Fibroblast of the aortic adventitia (primary cell): Measurements from ENCODE around the gene SLIT1. TPM values are rescaled to one million over a fixed set of nuclear protein-coding genes. Genes with fewer than 3 reads are reported as not detected.

ENCODE experiments used
- DNase-seq: peaks from one replicate; pipeline ENCODE4 v3.0.0-alpha.2; 2010; ENCODE audit warnings: low read depth
- H3K4me3 ChIP-seq: 2 replicates; pipeline ENCODE4 v1.5.1; 2011; ENCODE audit warnings: low read depth, mild to moderate bottlenecking, control low read depth, low read length, moderate library complexity
- total RNA-seq: library from RNA; depleted of rRNA; stranded (reverse); fragments of >200 nt; gene quantifications from 2 replicates; pipeline ENCODE4 v1.2.3, GENCODE V29; 2012; ENCODE audit warnings: low replicate concordance
- TF ChIP-seq, protein P1 (sequence below): IDR thresholded peaks from 2 replicates; pipeline ENCODE4 v1.5.1; 2011; ENCODE audit warnings: mild to moderate bottlenecking, low read length, control low read depth, inconsistent platforms; ENCODE audit not compliant: insufficient read depth

SLIT1 gene
- total RNA-seq, 1 donor = 0.09 TPM

DNA sequence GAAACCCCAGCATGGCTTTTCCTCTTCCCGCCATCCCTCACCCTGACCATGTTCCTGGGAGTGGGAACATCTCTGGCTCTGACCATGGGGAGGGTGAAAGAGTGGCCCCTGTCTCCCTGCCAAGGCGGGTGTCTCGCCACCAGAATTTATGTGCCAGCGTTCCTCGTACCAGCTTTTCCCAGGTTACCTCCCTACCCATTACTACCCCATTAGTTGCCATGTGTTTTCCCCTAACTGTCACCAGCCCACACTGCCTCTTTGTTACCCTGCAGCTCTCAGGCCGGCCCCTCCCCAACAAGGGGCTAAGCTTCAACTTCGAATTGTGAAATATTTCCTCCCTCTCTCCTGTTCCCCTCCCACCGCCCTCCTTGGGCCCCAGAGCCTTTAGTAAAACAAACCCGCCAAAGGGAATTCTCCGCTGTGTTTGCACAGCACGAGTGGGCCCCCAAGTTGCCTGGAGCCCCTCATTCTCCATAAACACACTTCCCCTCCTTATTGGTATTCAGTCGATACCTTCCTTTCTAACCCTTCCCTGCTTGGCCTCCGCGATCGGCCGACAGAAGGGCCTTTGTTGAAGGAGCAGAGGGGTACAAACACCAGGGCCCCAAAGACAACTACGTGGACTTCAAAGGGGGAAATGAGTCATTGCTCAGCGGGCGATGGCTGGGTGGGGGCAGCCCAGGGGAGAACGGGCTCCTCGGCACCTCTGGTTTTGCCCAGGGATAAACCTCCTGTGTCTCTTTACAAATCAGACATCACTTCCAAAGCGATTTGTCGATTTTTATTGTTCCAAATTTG lies 45.5 kb downstream of the SLIT1 start:
- TF ChIP-seq, protein P1, sequence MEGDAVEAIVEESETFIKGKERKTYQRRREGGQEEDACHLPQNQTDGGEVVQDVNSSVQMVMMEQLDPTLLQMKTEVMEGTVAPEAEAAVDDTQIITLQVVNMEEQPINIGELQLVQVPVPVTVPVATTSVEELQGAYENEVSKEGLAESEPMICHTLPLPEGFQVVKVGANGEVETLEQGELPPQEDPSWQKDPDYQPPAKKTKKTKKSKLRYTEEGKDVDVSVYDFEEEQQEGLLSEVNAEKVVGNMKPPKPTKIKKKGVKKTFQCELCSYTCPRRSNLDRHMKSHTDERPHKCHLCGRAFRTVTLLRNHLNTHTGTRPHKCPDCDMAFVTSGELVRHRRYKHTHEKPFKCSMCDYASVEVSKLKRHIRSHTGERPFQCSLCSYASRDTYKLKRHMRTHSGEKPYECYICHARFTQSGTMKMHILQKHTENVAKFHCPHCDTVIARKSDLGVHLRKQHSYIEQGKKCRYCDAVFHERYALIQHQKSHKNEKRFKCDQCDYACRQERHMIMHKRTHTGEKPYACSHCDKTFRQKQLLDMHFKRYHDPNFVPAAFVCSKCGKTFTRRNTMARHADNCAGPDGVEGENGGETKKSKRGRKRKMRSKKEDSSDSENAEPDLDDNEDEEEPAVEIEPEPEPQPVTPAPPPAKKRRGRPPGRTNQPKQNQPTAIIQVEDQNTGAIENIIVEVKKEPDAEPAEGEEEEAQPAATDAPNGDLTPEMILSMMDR = no peak
- DNase-seq = no peak
- no peak overlapping the region for H3K4me3 ChIP-seq

DNA sequence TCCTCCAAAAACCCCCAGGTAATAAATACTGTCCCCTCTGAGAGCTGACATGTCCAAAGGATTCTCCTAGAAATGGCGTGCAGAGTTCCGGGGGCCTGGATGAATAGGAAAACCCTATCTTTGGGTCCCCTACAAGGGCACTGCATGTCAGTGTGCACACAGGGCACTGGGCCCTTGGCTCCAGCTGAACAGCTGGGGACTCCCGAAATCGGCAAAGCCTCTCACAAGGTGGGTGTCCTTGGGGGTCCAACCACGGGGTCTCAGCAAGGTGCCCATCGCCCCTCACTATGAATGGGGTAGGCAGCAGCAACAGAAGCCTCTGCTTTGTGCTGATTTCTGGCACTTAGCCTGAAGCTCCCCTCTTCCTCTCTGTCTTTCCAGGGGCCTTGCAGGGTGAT lies 46.1 kb downstream of the SLIT1 start:
- TF ChIP-seq, protein P1 = no peak
- no peak for DNase-seq
- H3K4me3 ChIP-seq = no peak overlapping the region

DNA sequence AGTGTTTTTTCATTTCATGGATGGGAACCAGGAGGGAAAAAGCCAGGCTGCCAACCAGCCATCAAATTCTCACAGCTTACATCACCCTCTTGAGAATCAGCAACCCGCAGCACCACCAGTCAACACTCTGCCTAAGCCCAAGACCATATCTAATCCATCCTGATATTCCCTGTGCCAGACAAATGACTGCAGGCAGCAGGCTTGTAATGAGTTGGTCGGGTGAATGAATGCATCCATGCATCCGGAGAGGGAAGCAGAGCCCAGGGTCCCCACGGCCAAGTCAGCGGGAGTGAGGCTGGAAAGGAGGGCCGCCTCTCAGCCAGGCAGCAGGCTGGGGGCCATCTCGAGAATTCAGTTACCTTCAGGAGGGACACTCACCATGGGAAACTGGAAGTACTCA lies 46.9 kb downstream of the SLIT1 start:
- TF ChIP-seq, protein P1 = no peak
- no peak for DNase-seq
- no peak overlapping the region for H3K4me3 ChIP-seq

DNA sequence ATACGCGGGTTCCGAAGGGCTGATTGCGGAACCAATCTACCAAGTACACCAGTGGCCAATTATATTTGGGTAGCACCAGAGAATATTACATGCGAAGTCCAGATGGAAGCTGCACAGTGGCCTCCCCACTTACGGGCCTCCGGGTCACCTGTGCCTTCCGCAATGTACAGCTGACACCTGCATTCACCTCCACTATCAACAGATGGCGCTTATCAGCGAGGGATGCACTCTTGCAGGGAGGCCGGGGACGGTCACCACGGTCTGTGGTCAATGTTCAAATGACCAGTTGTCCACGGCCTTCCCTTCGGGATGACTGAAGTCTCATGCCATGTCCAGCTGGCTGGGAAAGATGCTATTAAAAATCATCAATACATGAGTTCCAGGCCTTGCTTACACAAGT lies 47.6 kb downstream of the SLIT1 start:
- TF ChIP-seq, protein P1 = no peak
- no peak for DNase-seq
- H3K4me3 ChIP-seq = no peak overlapping the region

DNA sequence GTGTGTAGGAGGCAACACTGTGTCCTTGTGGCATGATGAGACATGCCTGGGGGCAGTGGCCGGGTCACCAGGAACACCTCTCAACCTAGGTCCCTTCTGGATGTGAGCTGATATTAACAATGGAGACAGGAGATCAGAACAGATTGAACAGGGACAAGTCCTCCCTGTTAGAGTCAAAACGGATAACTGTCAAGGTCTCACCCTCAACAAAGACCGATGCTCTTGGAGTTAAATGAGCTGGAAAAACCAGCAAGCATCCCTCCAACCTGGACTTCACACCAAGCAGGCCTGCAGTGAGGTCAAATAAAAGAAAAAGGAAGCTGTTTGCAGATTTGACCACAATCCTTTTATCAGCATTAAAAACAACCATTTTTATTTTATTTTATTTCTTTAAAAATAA lies 49.0 kb downstream of the SLIT1 start:
- no peak overlapping the region for H3K4me3 ChIP-seq
- no peak for DNase-seq
- TF ChIP-seq, protein P1 = no peak

DNA sequence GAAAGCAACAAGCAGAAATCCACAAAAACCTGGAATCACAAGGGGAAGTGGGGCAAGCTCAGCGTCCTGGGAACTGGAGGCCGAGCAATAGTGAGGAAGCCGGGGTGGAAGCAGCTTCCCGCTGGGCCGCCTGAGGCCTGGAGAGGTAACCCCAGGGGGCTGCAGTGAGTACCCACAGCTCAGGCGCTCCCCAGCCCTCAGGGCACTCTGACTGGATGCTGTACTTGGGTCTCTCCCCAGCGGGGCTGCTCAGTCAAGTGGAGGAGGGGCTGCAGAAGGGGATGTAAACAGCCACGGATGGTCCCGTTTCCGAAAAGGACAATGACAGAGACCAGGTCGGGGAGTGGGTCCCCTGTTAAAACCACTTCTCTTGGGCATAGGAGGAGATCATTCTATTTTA lies 50.3 kb downstream of the SLIT1 start:
- H3K4me3 ChIP-seq = no peak overlapping the region
- TF ChIP-seq, protein P1 = no peak
- no peak for DNase-seq

DNA sequence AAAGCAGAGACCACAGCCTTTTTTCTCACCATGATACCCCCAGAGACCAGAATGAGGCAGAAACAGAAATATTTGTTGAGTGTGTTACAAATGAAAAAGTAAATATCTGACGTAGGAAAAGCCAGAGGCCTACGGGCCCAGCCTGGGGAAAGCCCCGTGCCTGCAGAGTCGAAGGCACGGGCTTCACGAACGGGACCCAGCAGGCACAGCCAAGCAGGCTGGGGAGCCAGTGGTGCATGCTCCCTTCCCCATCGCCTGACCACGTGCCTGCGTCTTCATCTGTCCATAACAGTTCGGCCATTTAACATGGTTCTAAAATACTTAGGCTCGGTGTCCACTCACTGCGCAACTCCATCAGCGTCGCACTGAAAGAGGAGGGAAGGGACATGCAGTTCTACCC lies 50.8 kb downstream of the SLIT1 start:
- no peak for DNase-seq
- TF ChIP-seq, protein P1 = no peak

More for the DNA sequence above, 50.8 kb downstream of the SLIT1 start:
- H3K4me3 ChIP-seq = no peak overlapping the region
